ENCODE data around the gene KNDC1.

Gene KNDC1

GRCh38 chr10:133139551-133140065 lies 20.4 kb upstream of the KNDC1 start:
- no peak for DNase-seq (ENCODE audit: extremely low spot score)
- TF ChIP-seq NFRKB (IDR thresholded peaks at IDR 0.05) (no peak), ELF4 (IDR thresholded peaks at IDR 0.05) (no peak), SP1 (IDR thresholded peaks at IDR 0.05) (no peak), TARDBP (IDR thresholded peaks at IDR 0.05) (no peak), SUZ12 (IDR thresholded peaks at IDR 0.05) (no peak), ZNF384 (IDR thresholded peaks at IDR 0.05) (no peak), FOXK2 (IDR thresholded peaks at IDR 0.05) (no peak), HDGF (IDR thresholded peaks at IDR 0.05; ENCODE audit: borderline replicate concordance) (no peak), LEF1 (IDR thresholded peaks at IDR 0.05; ENCODE audit: borderline replicate concordance) (no peak), L3MBTL2 (conservative IDR thresholded peaks at IDR 0.05) (no peak), BHLHE40 (IDR thresholded peaks at IDR 0.05; ENCODE audit: borderline replicate concordance) (no peak), CTBP1 (IDR thresholded peaks at IDR 0.05; ENCODE audit: borderline replicate concordance) (no peak), ARNT (IDR thresholded peaks at IDR 0.05) (no peak), FOXM1 (IDR thresholded peaks at IDR 0.05; ENCODE audit: borderline replicate concordance) (no peak), FOXA1 (IDR thresholded peaks at IDR 0.05) (no peak)
- TF ChIP-seq, protein P1, sequence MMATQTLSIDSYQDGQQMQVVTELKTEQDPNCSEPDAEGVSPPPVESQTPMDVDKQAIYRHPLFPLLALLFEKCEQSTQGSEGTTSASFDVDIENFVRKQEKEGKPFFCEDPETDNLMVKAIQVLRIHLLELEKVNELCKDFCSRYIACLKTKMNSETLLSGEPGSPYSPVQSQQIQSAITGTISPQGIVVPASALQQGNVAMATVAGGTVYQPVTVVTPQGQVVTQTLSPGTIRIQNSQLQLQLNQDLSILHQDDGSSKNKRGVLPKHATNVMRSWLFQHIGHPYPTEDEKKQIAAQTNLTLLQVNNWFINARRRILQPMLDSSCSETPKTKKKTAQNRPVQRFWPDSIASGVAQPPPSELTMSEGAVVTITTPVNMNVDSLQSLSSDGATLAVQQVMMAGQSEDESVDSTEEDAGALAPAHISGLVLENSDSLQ (IDR thresholded peaks at IDR 0.05): no peak
- POLR2A ChIA-PET: no interaction called here
- CTCF ChIA-PET: no interaction called here

DNA sequence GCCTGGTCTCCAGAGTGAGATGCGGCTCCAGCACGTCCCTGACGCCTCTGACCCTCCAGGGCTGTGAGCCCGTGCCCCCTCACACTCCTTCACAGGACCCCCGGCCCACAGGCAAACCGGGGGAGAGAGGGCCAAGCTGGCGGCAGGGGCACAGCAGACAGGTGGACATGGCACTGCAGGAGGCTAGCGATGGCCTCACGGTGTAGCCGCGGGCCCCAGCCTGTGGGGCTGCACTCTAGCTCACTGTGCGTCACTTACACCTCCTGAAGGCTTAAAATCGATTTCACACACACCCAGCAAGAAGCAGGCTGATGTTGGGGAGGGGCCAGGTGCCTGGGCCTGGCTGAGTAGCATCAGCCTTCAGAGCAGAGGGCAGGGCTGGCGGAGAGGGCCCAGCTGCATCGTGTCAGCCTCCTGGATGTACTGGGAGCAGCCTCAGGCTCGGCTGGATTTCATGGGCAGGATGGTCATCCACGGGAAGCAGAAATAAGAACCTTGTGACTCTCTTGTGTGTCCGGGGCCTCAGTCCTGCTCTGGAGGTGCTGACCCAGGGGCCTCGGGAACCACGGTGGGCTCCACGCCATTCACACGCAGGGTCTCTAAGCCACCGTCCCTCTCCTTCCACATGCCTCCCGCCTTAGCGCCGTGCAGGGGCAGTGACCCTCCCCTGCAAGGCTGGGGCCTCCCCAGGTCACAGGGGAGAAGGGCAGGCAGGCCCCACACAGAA lies 19.4 kb upstream of the KNDC1 start:
- no peak for DNase-seq (ENCODE audit: extremely low spot score)
- POLR2A ChIA-PET: no interaction called here
- CTCF ChIA-PET: no interaction called here
- TF ChIP-seq SUZ12 (IDR thresholded peaks at IDR 0.05) (no peak), HDGF (IDR thresholded peaks at IDR 0.05; ENCODE audit: borderline replicate concordance) (no peak), L3MBTL2 (conservative IDR thresholded peaks at IDR 0.05) (no peak), FOXM1 (IDR thresholded peaks at IDR 0.05; ENCODE audit: borderline replicate concordance) (no peak), ARNT (IDR thresholded peaks at IDR 0.05) (no peak), SP1 (IDR thresholded peaks at IDR 0.05) (no peak), ELF4 (IDR thresholded peaks at IDR 0.05) (no peak), LEF1 (IDR thresholded peaks at IDR 0.05; ENCODE audit: borderline replicate concordance) (no peak), FOXK2 (IDR thresholded peaks at IDR 0.05) (no peak), ZNF384 (IDR thresholded peaks at IDR 0.05) (no peak), NFRKB (IDR thresholded peaks at IDR 0.05) (no peak), FOXA1 (IDR thresholded peaks at IDR 0.05) (no peak), CTBP1 (IDR thresholded peaks at IDR 0.05; ENCODE audit: borderline replicate concordance) (no peak), BHLHE40 (IDR thresholded peaks at IDR 0.05; ENCODE audit: borderline replicate concordance) (no peak), TARDBP (IDR thresholded peaks at IDR 0.05) (no peak)
- TF ChIP-seq, protein P1 (IDR thresholded peaks at IDR 0.05): no peak

GRCh38 chr10:133141144-133141957 lies 18.7 kb upstream of the KNDC1 start:
- ChIA-PET CTCF (no interaction called here), POLR2A (no interaction called here)
- DNase-seq (ENCODE audit: extremely low spot score): no peak
- TF ChIP-seq L3MBTL2 (conservative IDR thresholded peaks at IDR 0.05): no peak
- TF ChIP-seq BHLHE40 (IDR thresholded peaks at IDR 0.05; ENCODE audit: borderline replicate concordance): no peak
- no peak for TF ChIP-seq HDGF (IDR thresholded peaks at IDR 0.05; ENCODE audit: borderline replicate concordance)
- no peak for TF ChIP-seq ZNF384 (IDR thresholded peaks at IDR 0.05)

GRCh38 chr10:133141958-133142340 lies 18.1 kb upstream of the KNDC1 start:
- POLR2A ChIA-PET: no interaction called here
- DNase-seq (ENCODE audit: extremely low spot score): no peak
- CTCF ChIA-PET: no interaction called here
- no peak for TF ChIP-seq FOXM1 (IDR thresholded peaks at IDR 0.05; ENCODE audit: borderline replicate concordance)
- TF ChIP-seq TARDBP (IDR thresholded peaks at IDR 0.05): no peak
- TF ChIP-seq ZNF384 (IDR thresholded peaks at IDR 0.05): no peak
- TF ChIP-seq, protein P1 (IDR thresholded peaks at IDR 0.05): no peak
- TF ChIP-seq SP1 (IDR thresholded peaks at IDR 0.05): no peak
- TF ChIP-seq FOXK2 (IDR thresholded peaks at IDR 0.05): no peak
- no peak for TF ChIP-seq L3MBTL2 (conservative IDR thresholded peaks at IDR 0.05)
- TF ChIP-seq NFRKB (IDR thresholded peaks at IDR 0.05): no peak
- TF ChIP-seq ARNT (IDR thresholded peaks at IDR 0.05): no peak
- TF ChIP-seq FOXA1 (IDR thresholded peaks at IDR 0.05): no peak
- TF ChIP-seq ELF4 (IDR thresholded peaks at IDR 0.05): no peak
- TF ChIP-seq CTBP1 (IDR thresholded peaks at IDR 0.05; ENCODE audit: borderline replicate concordance): no peak
- no peak for TF ChIP-seq SUZ12 (IDR thresholded peaks at IDR 0.05)

GRCh38 chr10:133142523-133143199 lies 17.4 kb upstream of the KNDC1 start:
- ChIA-PET CTCF (interaction anchor here (1.3 to 1.6 kb wide), 2 partner anchors 17 to 115 kb away, joined by 3 to 7 read pairs; partner anchors contain the start of gene KNDC1), POLR2A (interaction anchor here (0.8 to 1.2 kb wide), 2 partner anchors 115 to 118 kb away, joined by 3 to 4 read pairs; no protein-coding TSS in a partner anchor)
- no peak for DNase-seq (ENCODE audit: extremely low spot score)
- TF ChIP-seq LEF1 (IDR thresholded peaks at IDR 0.05; ENCODE audit: borderline replicate concordance) (no peak), ARNT (IDR thresholded peaks at IDR 0.05) (no peak)

Data from HEK293T (cell line).